C4-2B (cell line): ENCODE results near the gene IQSEC1.
A peak's percentile ranks its signal among the peaks of the same experiment; 100 is the strongest.

ENCODE experiments used
- H3K27ac ChIP-seq: fragments of 450-650 bp; 2 replicates; pipeline ENCODE4 v1.5.1; 2017
- ZFX ChIP-seq: fragments of 450-650 bp; IDR thresholded peaks from 2 replicates; pipeline ENCODE4 v1.6.1; 2017
- TF ChIP-seq, protein P1 (sequence below): fragments of 450-650 bp; conservative IDR thresholded peaks from 2 replicates; pipeline ENCODE4 v1.5.1; 2017; ENCODE audit warnings: mild to moderate bottlenecking

Gene IQSEC1

DNA sequence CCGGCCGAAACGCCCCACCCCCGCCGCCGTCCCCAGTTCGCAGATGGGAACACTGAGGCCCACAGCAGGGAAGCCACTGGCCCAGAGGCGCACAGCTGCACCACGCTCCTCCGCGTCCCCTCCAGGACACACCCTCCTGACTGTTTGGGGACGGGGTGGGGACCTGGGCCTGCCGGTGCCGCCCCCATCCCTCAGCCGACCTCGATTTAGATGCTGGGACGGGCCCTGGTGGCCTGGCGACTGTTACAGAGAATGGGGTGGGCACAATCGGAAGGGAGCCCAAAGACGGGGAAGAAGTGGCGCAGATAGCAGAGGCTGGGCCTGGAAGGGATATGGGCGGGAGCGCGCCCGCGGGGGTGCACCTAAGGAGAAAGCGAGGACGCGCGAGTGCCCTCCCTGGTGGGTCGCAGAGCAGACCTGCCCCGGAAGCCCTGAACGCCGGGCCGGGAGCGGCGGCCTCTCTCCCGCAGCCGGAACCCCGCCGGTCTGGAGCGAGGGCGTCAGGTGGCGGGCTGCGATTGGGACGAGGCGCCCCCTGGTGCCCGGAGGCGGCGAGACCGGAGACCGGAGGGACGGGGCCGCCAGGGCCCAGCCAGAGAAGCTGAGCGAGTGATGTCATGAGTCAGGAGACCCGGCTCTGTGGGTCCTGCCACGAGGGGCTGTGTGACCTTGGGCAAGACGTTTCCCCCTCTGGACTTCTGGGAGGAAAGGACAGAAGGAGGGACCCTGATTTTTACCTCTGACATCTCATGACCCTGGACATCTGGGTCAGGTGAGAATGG is 78.4 kb downstream of the IQSEC1 start:
- peak overlapping the region; percentile 41 for H3K27ac ChIP-seq
- TF ChIP-seq ZFX = 0 out of 2 replicates have a peak, but pooled peaks have one; percentile 11
- TF ChIP-seq, protein P1, sequence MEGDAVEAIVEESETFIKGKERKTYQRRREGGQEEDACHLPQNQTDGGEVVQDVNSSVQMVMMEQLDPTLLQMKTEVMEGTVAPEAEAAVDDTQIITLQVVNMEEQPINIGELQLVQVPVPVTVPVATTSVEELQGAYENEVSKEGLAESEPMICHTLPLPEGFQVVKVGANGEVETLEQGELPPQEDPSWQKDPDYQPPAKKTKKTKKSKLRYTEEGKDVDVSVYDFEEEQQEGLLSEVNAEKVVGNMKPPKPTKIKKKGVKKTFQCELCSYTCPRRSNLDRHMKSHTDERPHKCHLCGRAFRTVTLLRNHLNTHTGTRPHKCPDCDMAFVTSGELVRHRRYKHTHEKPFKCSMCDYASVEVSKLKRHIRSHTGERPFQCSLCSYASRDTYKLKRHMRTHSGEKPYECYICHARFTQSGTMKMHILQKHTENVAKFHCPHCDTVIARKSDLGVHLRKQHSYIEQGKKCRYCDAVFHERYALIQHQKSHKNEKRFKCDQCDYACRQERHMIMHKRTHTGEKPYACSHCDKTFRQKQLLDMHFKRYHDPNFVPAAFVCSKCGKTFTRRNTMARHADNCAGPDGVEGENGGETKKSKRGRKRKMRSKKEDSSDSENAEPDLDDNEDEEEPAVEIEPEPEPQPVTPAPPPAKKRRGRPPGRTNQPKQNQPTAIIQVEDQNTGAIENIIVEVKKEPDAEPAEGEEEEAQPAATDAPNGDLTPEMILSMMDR = peak; percentile 95

DNA sequence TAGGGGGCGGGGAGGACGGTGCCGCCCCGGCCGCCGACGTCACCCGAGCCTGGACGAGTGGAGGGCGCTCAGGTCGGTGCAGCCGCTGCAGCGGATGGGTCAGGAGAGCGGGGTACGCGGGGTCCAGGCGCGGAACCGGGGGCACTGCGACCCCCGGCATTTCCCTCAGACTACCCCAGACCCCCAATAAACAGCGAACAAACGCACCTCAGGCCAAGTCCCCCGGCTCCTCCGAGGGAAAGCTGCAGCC is 78.9 kb downstream of the IQSEC1 start:
- H3K27ac ChIP-seq = peak overlapping the region; percentile 41
- TF ChIP-seq, protein P1 = no peak
- TF ChIP-seq ZFX = no peak

DNA sequence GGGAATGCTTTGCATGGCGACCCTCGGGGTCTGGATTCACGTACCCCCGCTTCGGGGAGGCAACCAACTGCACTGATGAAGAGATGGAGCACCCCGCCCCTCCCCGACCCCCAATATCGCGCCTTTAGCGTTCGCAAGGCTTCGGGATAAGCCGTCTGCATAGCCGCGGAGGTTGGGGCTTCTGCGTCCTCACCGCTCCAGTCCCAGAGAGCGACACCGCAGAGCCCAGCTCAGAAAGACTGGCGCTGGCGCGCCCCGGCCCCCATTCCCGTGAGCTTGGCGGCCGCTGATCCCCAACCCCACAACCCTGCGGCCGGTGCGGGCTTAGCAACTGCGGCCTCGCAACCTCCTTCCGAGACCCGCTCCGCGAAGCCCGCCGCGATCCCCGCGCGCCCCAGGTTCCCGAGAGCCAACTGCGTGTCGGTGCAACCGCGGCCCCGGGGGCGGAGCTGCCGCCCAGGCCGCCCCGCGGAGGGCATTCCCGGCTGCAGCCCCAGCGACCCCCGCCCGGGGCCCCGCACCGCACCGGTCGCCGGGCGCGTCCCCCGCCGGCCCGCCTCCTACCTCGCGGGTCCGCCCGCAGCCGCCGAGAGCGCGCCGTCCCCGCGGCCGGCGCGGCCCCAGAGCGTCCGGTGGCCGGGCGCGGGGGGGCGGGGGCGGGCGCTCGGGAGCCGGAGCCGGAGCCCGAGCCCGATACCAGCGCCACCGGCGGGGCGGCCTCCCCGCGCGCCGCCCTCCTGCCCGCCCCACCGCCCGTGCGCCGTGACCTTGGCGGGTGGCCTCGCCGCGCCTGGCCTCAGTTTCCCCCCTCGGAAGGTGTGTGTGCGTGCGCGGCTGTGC is 79.5 kb downstream of the IQSEC1 start:
- H3K27ac ChIP-seq = peak overlapping the region; percentile 41
- TF ChIP-seq, protein P1 = no peak
- TF ChIP-seq ZFX = no peak

DNA sequence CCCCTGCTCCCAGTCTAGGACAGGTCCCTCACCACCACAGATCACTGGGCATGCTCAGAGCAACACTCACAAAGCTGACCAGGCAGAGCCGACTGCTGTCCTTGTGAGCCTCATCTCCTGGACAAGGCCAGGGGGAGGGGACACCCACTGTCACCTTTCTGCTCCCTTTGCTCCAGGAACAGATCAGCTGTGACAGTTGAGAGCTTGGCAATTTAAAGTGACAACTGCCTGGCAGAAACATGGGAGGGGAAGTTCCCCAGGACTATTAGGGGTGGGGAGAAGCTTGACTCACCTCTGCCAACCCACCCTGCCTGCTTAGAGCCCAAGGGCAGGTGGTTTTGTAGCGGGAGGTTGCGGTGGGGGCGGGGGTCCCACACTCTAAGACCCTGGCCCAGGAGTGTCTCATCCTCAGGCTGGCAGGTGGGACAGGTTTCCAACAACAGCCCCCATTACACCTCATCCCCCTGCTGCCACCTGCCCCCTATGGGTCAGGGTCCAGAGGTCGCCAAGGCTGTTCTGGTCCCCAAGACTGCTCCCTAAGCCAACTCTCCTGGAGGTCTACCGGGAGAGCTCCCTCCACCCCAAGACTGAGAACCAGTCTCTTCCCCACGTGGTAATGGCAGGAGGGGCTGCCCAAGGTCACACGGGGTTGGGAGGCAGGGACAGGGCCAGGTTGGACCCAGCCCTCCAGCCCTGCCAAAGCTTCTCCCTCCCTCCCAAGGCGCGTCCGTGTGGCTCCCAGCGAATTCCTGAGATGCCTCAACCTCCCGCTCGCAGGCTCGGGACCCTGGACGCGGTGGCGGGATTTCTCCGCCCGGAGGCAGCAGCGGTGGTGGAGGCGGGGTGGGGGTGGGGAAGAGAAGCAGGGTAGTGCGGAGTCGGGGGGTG is 80.4 kb downstream of the IQSEC1 start:
- TF ChIP-seq, protein P1 = no peak
- TF ChIP-seq ZFX = no peak
- no peak overlapping the region for H3K27ac ChIP-seq

DNA sequence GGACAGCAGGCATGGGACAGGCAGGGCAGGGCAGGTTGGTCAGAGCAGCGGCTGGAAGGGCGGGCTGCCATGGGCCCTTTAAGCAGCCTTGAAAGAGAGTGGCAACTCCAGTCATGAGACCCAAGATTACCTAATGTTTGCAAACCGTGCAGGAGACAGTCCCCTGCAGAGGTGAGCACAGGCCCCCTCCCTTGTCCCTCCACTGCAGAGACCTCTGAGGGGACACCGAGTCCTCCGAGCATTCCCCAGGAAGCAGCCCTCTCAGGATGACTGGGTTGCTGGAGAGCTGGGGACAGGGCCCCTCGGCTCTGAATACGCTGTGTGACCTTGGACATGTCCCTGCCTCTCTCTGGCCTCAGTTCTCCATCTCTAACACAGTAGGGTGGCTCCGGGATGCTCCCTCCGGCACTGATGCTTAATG is 81.4 kb downstream of the IQSEC1 start:
- H3K27ac ChIP-seq = no peak overlapping the region
- TF ChIP-seq, protein P1 = no peak
- no peak for TF ChIP-seq ZFX

DNA sequence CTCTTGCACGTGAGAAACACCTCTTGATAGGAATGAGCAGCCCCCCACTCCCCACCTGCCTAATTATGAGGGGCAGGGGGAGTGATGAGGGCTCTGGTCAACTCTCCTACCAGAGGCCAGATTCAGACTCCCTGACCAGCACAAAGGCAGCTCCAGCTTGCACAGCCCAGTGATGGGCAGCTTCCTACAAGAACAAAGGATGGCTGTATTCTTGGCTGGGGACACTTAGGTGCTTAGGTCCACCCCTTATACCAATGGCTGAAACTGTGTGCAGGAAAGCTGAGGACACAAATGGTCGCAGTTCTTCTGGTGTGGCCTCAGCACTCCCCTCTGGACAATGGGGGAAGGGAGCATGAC is 81.8 kb downstream of the IQSEC1 start:
- no peak overlapping the region for H3K27ac ChIP-seq
- TF ChIP-seq, protein P1 = no peak
- no peak for TF ChIP-seq ZFX
